Gastroesophageal sphincter (tissue), 4 donors: Measurements from ENCODE around the gene CDH4. TPM values are rescaled to one million over a fixed set of nuclear protein-coding genes. Genes with fewer than 3 reads are reported as not detected.

ENCODE experiments used
- ATAC-seq: fragments of 150-250 bp; one replicate; pipeline ENCODE4 v1.9.1; 2016; ENCODE audit warnings: mild to moderate bottlenecking, moderate library complexity
- H3K27ac ChIP-seq, 4 donors: fragments of 200-600 bp; sonication (generic) in 3 of 4; 1 replicate in 3 of 4; 2 replicates in 1 of 4; pipeline ENCODE4 v1.5.1; 2016 to 2019
- H3K27me3 ChIP-seq: fragments of 200-600 bp; sonication (generic); one replicate; pipeline ENCODE4 v1.5.1; 2019
- H3K36me3 ChIP-seq, 2 donors: fragments of 200-600 bp; sonication (generic); one replicate each; pipeline ENCODE4 v1.5.1; 2019; ENCODE audit warnings: control low read depth in 1 of 2
- H3K4me1 ChIP-seq, 3 donors: fragments of 200-600 bp; sonication (generic); 1 replicate in 2 of 3; 2 replicates in 1 of 3; pipeline ENCODE4 v1.5.1; 2016 to 2019; ENCODE audit warnings: control low read depth in 2 of 3
- H3K4me3 ChIP-seq, 2 donors: fragments of 200-600 bp; sonication (generic); one replicate each; pipeline ENCODE4 v1.5.1; 2019; ENCODE audit warnings: mild to moderate bottlenecking in 1 of 2, moderate library complexity in 1 of 2
- H3K9me3 ChIP-seq, 3 donors: fragments of 200-600 bp; sonication (generic); one replicate each; pipeline ENCODE4 v1.5.1; 2017 to 2019; ENCODE audit warnings: control low read depth in 2 of 3
- CTCF ChIP-seq, 4 experiments: fragments of 200-600 bp in 2 of 4; fragments of 450-650 bp in 2 of 4; sonication (generic) in 1 of 4; IDR thresholded peaks; one replicate each; pipeline ENCODE4 v1.5.1; 2017 to 2019; ENCODE audit warnings: antibody characterized with exemption in 4 of 4, mild to moderate bottlenecking in 2 of 4, moderate library complexity in 2 of 4
- EP300 ChIP-seq: sonication (generic); formaldehyde crosslinking; IDR thresholded peaks from one replicate; pipeline ENCODE4 v1.6.1; 2017; ENCODE audit warnings: antibody characterized with exemption, mild to moderate bottlenecking
- POLR2A ChIP-seq, 2 donors: fragments of 450-650 bp; IDR thresholded peaks; one replicate each; pipeline ENCODE4 v1.6.1; 2017; ENCODE audit warnings: antibody characterized with exemption in 2 of 2, mild to moderate bottlenecking in 2 of 2, moderate library complexity in 1 of 2
- POLR2AphosphoS5 ChIP-seq: sonication (generic); formaldehyde crosslinking; IDR thresholded peaks from one replicate; pipeline ENCODE4 v1.6.1; 2017; ENCODE audit warnings: antibody characterized with exemption
- WGBS, 2 donors: methylation state at CpG; one replicate each; pipeline ENCODE4 v1.1.5; 2018; ENCODE audit warnings: low coverage in 1 of 2; 5-methylcytosine and 5-hydroxymethylcytosine counted together
- total RNA-seq, 4 donors: library from RNA; depleted of rRNA; stranded (reverse); fragments of >200 nt; gene quantifications; one replicate each; pipeline ENCODE4 v1.1.0, GENCODE V29; 2016

Gene CDH4
- total RNA-seq, 4 donors from 2014 or later = under 0.01 to 1.5 (median 0.42) TPM; not detected in 1

- no peak for ATAC-seq
- WGBS, 2 donors = 81 to 87% methylated on average over 3 to 10 of the region's 10 CpGs
- H3K36me3 ChIP-seq = no peaks in the 10 kb centered on the region
- no peaks in the 10 kb centered on the region for H3K4me1 ChIP-seq
- no peaks in the 10 kb centered on the region for H3K9me3 ChIP-seq
- H3K27ac ChIP-seq = no peak overlapping the region
- TF ChIP-seq POLR2A (IDR thresholded peaks at IDR 0.05) (no peak), CTCF (IDR thresholded peaks at IDR 0.05) (no peak), POLR2AphosphoS5 (no peak)
- H3K27me3 ChIP-seq = peaks cover 61% of the 10 kb centered on the region
- H3K4me3 ChIP-seq = no peak overlapping the region
Observed at GRCh38 chr20:61621852-61622251, 369.8 kb downstream of the CDH4 start.

- Histone ChIP-seq H3K27me3 (peaks cover 61% of the 10 kb centered on the region), H3K4me3 (no peak overlapping the region), H3K36me3 (no peaks in the 10 kb centered on the region), H3K9me3 (no peaks in the 10 kb centered on the region), H3K4me1 (peaks cover 0 to 2% (median 0%) of the 10 kb centered on the region in 3 donors), H3K27ac (no peak overlapping the region)
- TF ChIP-seq POLR2AphosphoS5 (no peak), CTCF (IDR thresholded peaks at IDR 0.05) (no peak), POLR2A (IDR thresholded peaks at IDR 0.05) (no peak), EP300 (no peak)
- ATAC-seq = no peak
- 66 to 78% methylated on average over 9 to 11 of the region's 11 CpGs for WGBS, 2 donors
Observed at GRCh38 chr20:61623451-61623850, 371.4 kb downstream of the CDH4 start.

DNA sequence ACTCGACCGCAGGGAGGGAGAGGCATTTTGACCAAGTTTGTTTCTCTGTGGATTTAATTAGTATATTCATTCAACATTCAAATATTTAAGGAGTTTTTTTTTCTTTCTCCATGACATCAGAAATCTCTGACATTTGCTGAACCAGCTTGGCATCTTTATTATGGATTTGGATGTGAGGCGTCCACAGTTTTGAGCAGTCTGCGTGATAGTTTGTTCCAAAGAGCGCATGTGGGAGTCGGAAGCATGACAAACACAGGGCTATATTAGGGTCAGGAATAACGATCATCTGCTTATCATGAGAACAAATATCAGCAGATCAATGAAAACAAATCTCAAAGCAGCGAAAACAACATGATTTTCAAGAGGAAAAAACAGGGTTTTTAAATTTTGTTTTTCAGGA is 373.2 kb downstream of the CDH4 start:
- no peaks in the 10 kb centered on the region for H3K9me3 ChIP-seq
- H3K36me3 ChIP-seq = no peaks in the 10 kb centered on the region
- ATAC-seq = no peak
- H3K4me1 ChIP-seq = peaks cover 0 to 18% (median 0%) of the 10 kb centered on the region in 3 donors
- no peak overlapping the region for H3K4me3 ChIP-seq
- no peak for TF ChIP-seq CTCF (IDR thresholded peaks at IDR 0.05)
- no peak for TF ChIP-seq EP300
- TF ChIP-seq POLR2A (IDR thresholded peaks at IDR 0.05) = no peak
- TF ChIP-seq POLR2AphosphoS5 = no peak
- peaks cover 61% of the 10 kb centered on the region for H3K27me3 ChIP-seq
- no peak overlapping the region for H3K27ac ChIP-seq
- 72 to 78% methylated on average over 4 to 7 of the region's 8 CpGs for WGBS, 2 donors

DNA sequence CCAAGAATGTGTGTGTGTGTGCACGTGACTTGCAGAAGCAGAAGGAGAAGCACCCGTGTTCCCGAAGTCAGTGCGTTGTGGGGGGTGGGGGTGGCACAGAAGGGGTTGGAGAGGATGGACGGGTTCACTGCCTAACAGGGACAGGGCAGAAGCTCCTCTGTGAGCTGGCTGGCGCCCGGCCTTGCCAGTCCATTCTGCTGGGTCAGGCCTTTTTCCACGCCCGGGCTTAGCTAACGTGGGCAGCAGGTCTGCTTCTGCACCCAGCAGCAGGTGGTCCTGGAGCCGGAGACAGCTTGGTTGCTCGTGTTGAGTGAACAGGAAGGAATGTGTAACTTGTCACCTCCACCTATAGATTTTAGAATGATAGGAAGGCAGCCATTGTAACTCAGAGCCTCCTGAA is 374.4 kb downstream of the CDH4 start:
- Histone ChIP-seq H3K36me3 (no peaks in the 10 kb centered on the region), H3K27ac (no peak overlapping the region), H3K27me3 (peaks cover 71% of the 10 kb centered on the region), H3K9me3 (no peaks in the 10 kb centered on the region), H3K4me1 (peaks cover 0 to 18% (median 0%) of the 10 kb centered on the region in 3 donors), H3K4me3 (no peak overlapping the region)
- WGBS, 2 donors = 60% methylated on average over 1 of the region's 12 CpGs; no CpG with 5 or more reads in 1 of the 2 donors
- TF ChIP-seq EP300 (no peak), POLR2AphosphoS5 (no peak), POLR2A (IDR thresholded peaks at IDR 0.05) (no peak), CTCF (IDR thresholded peaks at IDR 0.05) (no peak)
- no peak for ATAC-seq

DNA sequence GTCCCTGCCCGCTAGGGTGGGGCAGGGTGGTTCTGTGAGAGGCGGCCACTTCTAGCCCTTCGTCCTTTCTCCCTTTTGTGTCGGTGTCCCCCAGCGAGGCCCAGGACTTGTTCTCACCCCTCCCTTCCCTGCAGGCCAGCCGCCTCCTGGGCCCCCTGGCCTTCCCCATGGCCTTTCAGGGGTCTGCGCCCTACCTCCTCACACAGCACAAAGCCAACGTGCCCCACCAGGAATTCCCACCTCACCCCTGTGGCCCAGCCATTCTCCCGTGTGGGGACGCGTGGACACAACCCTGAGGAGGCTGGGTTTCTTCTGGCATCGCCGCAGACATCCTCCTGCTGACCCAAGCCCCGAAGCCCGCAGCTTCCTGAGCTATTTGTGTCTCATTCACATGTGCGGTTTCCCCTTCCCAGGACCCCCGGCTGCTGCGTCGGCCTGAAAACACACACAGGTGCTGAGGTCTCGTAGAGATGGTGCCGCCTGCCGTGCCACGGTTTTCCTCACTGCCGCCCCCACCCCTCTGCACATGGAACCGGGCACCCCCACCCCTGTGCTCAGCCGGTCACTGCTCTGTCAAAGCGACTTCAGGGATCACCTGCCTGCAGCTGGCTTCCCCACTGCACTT is 375.8 kb downstream of the CDH4 start:
- peaks cover 71% of the 10 kb centered on the region for H3K27me3 ChIP-seq
- TF ChIP-seq POLR2A (IDR thresholded peaks at IDR 0.05) = no peak
- 40 to 69% methylated on average over 1 to 13 of the region's 27 CpGs for WGBS, 2 donors
- H3K4me1 ChIP-seq = peaks cover 0 to 18% (median 0%) of the 10 kb centered on the region in 3 donors
- H3K27ac ChIP-seq = no peak overlapping the region
- no peaks in the 10 kb centered on the region for H3K36me3 ChIP-seq
- ATAC-seq = no peak
- no peak overlapping the region for H3K4me3 ChIP-seq
- H3K9me3 ChIP-seq = no peaks in the 10 kb centered on the region
